Fibroblast of pulmonary artery (primary cell): ENCODE data around the gene CD82.
"Not testable (repeated sequence)": the region's sequence is repeated elsewhere in the genome, so short reads cannot be mapped to it uniquely, and the experiment has no call there.

Experiments
- DNase-seq: peaks from one replicate; pipeline ENCODE4 v3.0.0-alpha.2; 2010; ENCODE audit warnings: low read depth
- H3K4me3 ChIP-seq: replicated peaks from 2 replicates; pipeline ENCODE4 v1.5.1; 2011; ENCODE audit warnings: low read depth, mild to moderate bottlenecking, control low read depth, low read length, moderate library complexity
- CTCF ChIP-seq: IDR thresholded peaks from 2 replicates; pipeline ENCODE4 v1.5.1; 2011; ENCODE audit warnings: mild to moderate bottlenecking, control low read depth, low read length, inconsistent platforms; ENCODE audit errors: missing control alignments

The CD82 gene

GRCh38 chr11:44555031-44555800 lies 10.2 kb upstream of the CD82 start:
- no peak for DNase-seq
- TF ChIP-seq CTCF = no peak
- H3K4me3 ChIP-seq = no peak overlapping the region

- peak; percentile 71 for DNase-seq
- no peak overlapping the region for H3K4me3 ChIP-seq
- peak; percentile 75 for TF ChIP-seq CTCF
Measured at GRCh38 chr11:44556735-44557409, 8.6 kb upstream of the CD82 start.

GRCh38 chr11:44557464-44557863 lies 8.0 kb upstream of the CD82 start:
- no peak for TF ChIP-seq CTCF
- no peak overlapping the region for H3K4me3 ChIP-seq
- DNase-seq = no peak

GRCh38 chr11:44559207-44559939 lies 6.1 kb upstream of the CD82 start:
- no peak for TF ChIP-seq CTCF
- H3K4me3 ChIP-seq = no peak overlapping the region
- no peak for DNase-seq

- not testable (repeated sequence) for DNase-seq, H3K4me3 ChIP-seq
Measured at GRCh38 chr11:44559940-44560300, 5.5 kb upstream of the CD82 start.

GRCh38 chr11:44561275-44561805 lies 4.1 kb upstream of the CD82 start:
- no peak overlapping the region for H3K4me3 ChIP-seq
- no peak for TF ChIP-seq CTCF

GRCh38 chr11:44561964-44562734 lies 3.3 kb upstream of the CD82 start:
- no peak overlapping the region for H3K4me3 ChIP-seq
- TF ChIP-seq CTCF = no peak
- DNase-seq = no peak

More at GRCh38 chr11:44561275-44561805, 4.1 kb upstream of the CD82 start:
- no peak for DNase-seq
